Choroid plexus epithelial cell (primary cell): Measurements from ENCODE around the gene SNRPA1.
"Not testable (repeated sequence)": the region's sequence is repeated elsewhere in the genome, so short reads cannot be mapped to it uniquely, and the experiment has no call there.

Experiments
- DNase-seq: peaks from one replicate; pipeline ENCODE4 v3.0.0-alpha.2; 2010; ENCODE audit warnings: low read depth
- H3K4me3 ChIP-seq: 2 replicates; pipeline ENCODE4 v1.5.1; 2011; ENCODE audit warnings: low read depth, mild to moderate bottlenecking, control low read depth, low read length, moderate library complexity
- CTCF ChIP-seq: conservative IDR thresholded peaks from 2 replicates; pipeline ENCODE4 v1.5.1; 2011; ENCODE audit warnings: low read depth, mild to moderate bottlenecking, control low read depth, inconsistent platforms, low read length, moderate library complexity

The SNRPA1 gene

GRCh38 chr15:101294731-101295606 is at the start of gene SNRPA1:
SNRPA1 (minus strand) TSS chr15:101295248; CDS start chr15:101295178, 70 bp downstream.
- H3K4me3 ChIP-seq = peak within 1 kb of the TSS; percentile 95
- no peak for TF ChIP-seq CTCF
- peak; percentile 97 for DNase-seq

GRCh38 chr15:101342056-101342455 is 47.0 kb upstream of the SNRPA1 start:
- DNase-seq = no peak
- no peak for TF ChIP-seq CTCF

GRCh38 chr15:101338502-101339057 is 43.5 kb upstream of the SNRPA1 start:
- DNase-seq = no peak
- no peak for TF ChIP-seq CTCF
- no peak overlapping the region for H3K4me3 ChIP-seq

More at GRCh38 chr15:101342056-101342455, 47.0 kb upstream of the SNRPA1 start:
- H3K4me3 ChIP-seq = no peak overlapping the region

DNA sequence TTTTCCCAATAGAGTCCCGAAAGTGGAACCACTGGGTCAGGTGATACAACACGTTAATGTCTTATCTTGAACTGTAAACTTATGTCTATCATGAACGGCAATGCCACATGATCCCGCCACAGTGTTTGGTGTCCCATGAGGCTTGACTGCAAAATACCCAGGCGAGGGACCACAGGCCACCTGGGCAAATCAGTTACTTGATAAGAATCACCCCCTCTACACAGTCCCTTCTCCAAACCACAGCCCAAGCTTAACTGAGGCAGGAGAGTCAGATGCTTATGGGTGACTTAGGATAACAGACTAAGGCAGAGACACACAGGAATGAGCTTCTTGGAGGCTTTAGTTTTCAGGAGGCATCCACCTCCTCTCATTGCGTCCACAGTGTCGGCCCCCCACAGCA is 42.9 kb upstream of the SNRPA1 start:
- TF ChIP-seq CTCF = no peak
- no peak for DNase-seq
- no peak overlapping the region for H3K4me3 ChIP-seq

DNA sequence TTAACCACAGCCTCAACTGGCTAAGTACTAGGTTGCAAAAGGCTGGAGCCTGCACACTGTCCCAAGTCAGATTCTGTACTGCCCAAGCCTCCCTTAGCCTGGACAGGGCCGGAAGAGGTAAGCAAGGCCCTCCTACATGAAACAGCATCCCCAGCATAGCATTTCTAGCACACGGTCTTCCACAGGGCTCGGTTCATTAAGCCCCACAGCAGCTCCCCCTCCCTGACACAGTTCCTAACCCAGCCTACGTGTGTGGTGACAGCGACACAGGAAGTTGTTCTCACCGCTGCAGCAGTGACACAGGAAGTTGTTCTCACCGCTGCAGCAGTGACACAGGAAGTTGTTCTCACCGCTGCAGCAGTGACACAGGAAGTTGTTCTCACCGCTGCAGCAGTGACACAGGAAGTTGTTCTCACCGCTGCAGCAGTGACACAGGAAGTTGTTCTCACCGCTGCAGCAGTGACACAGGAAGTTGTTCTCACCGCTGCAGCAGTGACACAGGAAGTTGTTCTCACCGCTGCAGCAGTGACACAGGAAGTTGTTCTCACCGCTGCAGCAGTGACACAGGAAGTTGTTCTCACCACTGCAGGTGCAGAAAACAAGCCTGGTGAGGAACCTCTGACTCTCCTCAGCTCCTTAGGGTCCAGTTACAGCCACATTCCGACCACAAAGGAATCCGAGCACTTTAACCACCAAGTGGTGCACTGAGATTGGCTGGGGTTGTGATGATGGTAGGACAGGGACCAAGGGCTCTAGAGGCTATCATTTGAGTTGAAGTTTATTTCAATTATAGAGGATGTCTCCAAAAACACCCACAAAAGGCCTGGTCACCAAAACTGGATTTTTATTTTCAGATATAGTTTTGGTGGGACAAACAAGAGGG is 39.1 kb upstream of the SNRPA1 start:
- DNase-seq, H3K4me3 ChIP-seq: not testable (repeated sequence)

- DNase-seq = no peak
- no peak overlapping the region for H3K4me3 ChIP-seq
- TF ChIP-seq CTCF = no peak
Measured at GRCh38 chr15:101332061-101332467, 37.0 kb upstream of the SNRPA1 start.

DNA sequence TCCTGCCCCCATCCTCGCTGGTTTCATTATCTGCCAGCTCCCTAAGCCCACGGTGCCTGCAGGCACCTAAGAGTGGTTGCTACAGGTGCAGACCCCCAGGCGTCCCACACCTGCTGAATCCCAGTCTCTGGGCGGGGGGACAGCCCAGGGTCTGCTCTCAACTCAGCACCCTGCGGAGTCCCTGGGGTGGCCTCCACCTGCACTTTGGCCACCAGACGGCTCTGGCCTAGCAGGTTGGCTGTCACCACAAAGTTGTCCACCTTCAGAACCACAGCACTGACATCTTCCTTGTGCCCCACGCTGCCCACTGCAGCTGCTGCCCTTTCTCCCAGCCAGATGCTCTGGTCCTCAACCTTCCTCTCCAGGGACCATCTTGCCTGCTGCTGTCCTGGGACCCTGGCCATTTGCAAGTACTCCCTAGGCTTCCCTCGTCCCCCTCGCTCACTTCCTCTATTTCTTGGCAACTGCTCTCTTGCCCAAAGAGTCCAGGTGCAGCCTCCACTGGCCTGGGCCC is 34.9 kb upstream of the SNRPA1 start:
- no peak for DNase-seq
- H3K4me3 ChIP-seq = no peak overlapping the region
- TF ChIP-seq CTCF = no peak
